Activated CD4-positive, alpha-beta T cell treated with anti-CD3 and anti-CD28 coated beads, Interleukin-2, Interleukin-6, amounts not matched to agents 100 ng/mL and 50 ng/mL, durations not matched to agents 16 hours and 8 hours (primary cell): ENCODE results near the gene NAXD.
A peak's percentile ranks its signal among the peaks of the same experiment; 100 is the strongest.
"Not testable (repeated sequence)": the region's sequence is repeated elsewhere in the genome, so short reads cannot be mapped to it uniquely, and the experiment has no call there.

Source experiments
- DNase-seq: peaks from one replicate; pipeline ENCODE4 v3.0.0-alpha.2; 2020

Gene NAXD

DNA sequence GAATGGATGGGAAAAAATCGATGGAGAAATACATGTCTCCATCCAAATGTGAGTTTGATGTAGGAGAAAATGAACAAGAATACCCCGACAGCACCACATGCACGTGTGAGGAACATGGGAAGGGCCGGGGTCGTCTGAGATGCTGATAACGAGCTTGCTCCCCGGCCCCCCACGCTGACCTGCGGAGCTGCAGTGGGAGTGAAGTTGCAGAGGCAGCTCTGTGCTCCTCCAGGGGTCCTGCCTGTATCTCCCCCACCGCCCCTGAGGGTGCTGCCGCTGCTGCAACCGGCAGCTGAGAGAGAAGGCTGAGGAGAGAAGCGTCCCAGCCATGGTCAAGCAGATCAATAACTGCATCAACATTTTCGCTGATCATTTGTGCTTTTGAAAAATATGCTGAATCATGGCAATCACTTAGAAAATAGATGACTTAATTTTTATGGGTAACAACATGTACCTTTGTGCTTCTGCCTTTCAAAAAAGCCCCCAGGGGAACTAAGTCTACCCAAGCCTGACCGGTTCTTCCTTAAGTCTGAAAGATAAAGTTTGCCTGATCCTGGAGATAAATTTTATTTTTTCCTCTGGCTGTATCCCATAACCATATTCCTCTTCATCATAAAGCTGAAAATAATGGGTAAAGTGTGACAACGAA lies 18.2 kb upstream of the NAXD start:
- DNase-seq = no peak

DNA sequence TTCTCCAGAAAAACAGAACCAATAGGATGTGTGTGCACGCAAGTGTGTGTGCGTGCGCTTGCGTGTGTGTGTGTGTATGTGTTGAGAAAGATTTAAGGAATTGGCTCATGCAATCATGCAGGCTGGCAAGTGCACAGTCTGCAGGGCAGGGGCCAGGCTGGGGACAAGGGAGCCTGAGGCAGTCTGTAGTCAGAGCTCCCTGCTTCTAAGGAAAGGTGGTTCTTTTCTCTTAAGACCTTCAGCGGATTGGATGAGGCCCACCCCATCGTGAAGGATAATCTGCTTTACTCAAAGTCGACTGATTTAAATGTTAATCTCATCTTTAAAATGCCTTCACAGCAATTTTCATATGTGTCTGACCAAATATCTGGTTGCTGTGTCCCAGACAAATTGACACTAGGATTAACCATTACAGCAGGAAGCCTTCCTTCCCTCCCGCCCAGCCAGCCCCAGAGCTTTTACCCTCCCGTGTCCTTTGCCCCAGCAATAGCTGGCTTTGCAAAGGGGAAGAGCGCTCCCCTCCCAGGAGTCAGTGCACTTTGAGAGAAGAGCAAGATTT lies 15.0 kb upstream of the NAXD start:
- no peak for DNase-seq

DNA sequence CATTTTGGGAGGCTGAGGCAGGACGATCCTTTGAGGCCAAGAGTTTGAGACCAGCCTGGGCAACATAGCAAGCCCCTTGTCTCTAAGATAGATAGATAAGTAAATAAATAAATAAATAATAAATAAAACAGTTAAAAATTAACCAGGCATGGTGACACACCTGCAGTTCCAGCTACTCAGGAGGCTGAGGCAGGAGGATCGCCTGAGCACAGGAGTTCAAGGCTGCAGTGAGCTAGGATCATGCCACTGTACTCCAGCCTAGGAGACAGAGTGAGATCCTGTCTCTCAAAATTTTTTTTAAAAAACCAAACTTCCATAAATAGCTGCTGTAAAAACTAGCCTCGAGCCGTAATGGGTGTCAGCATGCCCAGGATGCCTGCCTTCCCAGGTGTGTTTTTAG lies 14.4 kb upstream of the NAXD start:
- DNase-seq = no peak

DNA sequence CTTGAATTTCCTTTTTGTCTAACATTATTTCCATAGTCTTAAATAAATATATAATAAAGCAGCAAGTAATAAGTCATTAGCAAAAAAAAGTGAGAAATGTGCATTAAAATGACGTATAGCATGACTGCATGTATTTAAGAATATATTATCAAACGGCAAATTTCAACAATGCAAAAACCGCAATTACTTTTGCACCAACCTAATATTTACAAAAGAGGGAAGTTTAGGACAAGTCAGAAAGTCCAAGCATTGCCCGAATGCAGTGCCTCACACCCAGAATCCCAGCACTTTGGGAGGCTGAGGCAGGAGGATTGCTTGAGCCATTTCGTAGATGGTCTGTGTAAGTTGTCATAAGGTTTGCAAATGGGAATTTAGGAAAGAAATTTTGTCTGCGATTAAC lies 10.2 kb upstream of the NAXD start:
- DNase-seq = no peak

DNA sequence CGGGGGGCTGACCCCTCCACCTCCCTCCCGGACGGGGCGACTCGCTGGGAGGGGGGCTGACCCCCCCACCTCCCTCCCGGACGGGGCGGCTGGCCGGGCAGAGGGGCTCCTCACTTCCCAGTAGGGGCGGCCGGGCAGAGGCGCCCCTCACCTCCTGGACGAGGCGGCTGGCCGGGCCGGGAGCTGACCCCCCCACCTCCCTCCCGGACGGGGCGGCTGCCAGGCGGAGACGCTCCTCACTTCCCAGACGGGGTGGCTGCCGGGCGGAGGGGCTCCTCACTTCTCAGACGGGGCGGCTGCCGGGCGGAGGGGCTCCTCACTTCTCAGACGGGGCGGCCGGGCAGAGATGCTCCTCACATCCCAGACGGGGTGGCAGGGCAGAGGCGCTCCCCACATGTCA lies 9.1 kb upstream of the NAXD start:
- DNase-seq = not testable (repeated sequence)

DNA sequence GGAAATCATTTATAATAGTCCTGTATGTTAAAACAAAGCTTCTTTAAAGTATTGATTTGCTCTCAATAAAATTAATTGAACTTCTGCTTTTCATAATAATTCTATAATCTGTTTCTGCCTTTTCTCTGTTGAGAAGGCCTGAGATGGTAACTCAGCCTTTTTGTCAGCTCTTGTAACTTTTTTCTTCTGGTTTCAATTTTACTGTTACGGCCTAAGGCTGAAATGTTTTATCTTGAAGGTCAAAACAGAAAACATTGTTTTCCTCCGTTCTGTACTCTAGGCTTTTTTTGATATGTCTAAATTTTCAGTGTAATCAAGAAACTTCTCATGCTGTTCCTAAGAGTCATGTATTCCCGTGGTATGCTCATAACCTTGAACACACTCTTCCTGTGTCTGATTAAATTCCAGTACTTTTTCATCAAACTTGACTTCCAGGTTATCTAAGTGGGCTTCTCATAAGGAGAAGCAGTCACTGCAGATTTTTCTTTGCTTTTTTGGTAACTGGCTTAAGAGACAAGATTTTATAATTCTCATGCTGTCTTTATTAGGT lies 7.6 kb upstream of the NAXD start:
- DNase-seq = no peak

DNA sequence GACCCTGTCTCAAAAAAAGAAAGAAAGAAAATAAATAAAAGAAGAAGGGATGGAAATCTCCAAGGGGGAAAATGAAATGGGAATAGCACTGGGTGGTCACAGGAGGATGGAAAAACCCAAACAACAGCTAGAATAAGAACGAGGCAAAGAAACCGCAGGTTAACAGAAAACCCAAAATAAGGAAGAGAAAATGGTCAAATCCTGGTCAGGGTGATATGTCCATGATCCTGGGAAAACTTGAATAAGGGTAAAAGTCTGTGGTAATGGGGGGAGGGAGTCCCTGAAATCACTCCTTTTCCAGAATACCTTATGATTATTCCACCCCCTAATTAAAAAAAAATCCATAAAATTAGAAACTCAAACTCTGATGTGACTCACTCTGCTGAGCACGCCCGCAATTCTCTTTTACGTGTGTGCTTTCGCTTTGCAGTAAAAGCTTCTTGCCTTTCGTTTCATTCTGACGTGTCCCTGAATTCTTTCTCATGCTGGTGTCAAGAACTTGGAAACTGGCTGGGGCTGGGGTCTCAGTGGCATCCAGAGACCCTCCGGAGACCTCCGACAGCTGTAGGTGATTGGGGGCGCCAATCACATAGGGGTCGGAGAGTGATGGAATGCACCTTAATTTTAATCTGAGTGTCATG lies 4.3 kb upstream of the NAXD start:
- peak; percentile 71 for DNase-seq

DNA sequence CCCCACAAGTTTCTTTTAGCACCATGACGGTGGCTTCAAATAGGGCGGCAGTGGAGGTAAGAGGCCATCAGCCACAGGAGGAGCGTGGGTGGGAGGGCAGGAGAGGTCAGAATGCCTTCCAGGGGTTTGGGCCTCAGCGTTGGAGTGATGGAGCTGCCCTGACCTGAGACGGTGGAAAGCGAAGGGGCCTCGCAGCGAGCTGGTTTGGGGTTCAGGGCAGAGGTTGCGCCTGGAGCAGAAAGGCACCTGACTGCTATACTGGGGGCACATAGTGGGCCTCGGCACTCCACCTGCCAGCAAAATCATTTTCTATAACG lies 382 bp upstream of the NAXD start:
- DNase-seq = no peak

DNA sequence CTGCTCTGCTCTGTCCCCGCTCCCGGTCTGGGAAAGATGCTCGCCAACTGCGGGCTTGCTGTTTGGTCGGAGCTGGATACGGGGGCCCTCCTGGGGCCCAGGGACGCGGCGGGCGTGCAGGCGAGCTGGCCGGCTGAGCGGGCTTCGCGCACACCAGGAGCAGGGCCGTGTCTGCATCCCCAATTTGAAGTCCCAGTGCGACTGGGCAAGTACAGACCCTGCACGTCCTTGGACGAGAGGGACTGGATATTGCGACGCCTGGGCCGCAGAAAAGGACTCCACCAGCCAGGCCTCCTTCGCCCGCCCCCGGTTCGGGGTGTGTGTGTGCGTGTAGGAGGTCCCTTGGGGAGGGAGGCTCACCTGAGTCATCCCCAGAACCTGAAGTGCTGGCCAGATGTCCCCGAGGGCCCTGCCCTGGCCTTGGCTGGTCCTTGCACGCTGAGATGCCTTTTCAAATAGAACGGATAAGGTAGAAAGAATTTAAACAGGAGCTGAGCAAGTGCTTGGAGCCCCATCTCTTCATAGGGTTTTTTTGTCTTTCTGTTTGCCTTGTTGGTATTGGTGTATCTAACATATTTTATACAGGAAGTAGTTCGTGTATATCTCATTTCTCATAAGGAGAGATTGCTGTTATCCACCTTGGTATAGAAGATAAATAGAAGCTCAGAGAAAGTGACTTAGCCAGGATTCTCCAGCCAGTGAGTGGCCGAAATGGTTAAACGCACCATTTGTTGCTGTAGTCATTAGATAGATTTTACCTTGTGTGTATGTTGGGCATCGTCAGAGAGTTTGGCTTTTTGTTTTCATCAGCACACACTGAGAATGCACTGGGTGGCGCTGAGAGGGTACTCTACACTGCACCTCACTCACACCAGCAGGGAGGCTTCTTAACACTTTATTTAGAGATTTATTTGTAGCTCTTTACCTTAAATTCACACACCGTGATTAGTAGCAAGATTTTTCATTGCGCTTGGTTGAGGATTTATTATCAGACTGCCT lies 1.1 kb downstream of the NAXD start:
- peak; percentile 37 for DNase-seq

DNA sequence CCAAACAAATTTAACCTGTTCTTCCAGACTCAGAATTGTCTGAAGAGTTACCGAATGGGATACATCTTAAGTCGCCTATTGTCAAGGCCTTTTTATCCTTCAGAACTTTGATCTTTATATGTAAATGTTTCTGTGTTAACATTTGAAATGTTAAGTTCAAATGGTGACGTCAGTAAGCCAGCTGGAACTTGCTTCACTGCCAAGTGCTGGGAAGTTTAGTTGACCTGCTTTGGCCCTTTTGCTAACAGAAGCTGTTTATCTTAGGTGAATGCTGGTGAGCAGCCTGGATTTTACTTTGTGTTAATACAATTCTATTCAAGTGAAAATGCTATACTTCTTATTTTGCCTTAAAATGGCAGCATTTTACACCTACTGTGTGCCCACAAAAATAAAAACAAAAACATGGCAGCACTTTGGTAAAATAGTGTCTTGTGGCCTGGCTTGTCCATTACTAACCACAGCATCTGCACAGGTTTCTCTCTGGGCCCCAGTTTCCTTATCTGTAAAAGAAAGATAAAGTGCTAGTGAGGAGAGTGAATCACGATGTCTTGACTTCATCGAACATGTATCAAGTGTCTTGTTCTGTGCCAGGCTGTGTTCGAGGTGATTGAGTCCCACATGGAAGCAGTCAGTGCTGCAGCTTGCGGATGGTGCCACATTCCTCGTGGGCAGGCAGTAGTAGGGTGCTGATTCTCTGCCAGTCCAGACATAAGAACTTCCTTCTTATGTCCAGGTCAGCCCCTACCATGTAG lies 2.2 kb downstream of the NAXD start:
- DNase-seq = no peak

DNA sequence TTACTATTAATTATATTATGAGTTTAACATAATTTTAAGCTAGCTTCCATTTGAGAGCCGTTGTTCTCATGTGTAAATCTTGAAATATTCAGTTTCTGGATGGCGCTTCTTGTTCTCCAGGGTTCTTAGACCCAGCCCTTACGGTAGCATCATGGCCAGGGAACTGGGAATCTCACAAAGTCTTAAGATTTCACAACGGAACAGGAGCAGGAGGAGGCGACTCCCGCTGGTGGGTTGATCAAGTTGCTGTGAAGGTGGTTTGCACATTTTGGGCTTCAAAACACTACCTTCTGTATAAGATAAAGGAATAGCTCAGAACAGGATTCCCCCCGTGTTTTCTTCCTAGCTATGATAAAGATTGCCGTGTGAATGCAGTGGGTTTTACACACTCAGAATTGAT lies 2.8 kb downstream of the NAXD start:
- DNase-seq = no peak

DNA sequence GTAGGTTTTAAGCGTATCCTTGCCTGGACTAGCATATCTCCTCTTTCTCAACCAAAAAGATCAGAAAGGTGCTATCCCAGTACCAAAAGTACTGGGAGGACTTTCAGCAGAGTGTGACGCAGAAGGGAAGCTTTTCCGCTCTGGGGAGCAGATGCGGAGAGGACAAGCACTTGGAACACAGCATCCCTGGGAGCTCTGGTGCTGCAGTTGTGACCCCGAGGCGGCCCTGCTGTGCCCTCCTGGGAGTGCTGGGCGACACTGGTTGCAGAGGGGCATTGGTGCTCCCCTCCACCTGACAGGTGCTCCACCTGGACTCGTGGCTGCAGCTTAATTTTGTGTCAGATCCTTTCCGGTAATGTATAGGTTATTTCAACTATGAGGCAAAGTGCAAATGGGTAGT lies 3.4 kb downstream of the NAXD start:
- no peak for DNase-seq

DNA sequence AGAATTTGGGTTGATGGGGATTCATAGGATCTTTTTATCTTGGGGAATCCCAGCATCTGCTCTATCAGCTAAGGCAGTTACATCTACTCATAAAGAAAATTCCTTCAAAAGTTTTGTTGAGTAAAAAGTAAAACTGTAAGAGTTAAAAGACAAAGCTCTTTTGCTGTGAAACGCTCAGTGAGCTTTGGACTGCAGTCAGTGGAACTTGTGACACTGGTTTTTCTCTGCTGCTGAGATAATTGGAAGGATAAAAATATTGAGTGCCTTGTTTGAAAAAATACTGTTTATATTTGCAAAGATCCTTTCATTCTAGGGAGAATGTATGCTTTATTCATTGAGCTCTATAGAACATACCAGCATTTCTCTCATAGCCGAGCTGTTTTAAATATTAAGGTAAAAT lies 5.3 kb downstream of the NAXD start:
- DNase-seq = no peak

DNA sequence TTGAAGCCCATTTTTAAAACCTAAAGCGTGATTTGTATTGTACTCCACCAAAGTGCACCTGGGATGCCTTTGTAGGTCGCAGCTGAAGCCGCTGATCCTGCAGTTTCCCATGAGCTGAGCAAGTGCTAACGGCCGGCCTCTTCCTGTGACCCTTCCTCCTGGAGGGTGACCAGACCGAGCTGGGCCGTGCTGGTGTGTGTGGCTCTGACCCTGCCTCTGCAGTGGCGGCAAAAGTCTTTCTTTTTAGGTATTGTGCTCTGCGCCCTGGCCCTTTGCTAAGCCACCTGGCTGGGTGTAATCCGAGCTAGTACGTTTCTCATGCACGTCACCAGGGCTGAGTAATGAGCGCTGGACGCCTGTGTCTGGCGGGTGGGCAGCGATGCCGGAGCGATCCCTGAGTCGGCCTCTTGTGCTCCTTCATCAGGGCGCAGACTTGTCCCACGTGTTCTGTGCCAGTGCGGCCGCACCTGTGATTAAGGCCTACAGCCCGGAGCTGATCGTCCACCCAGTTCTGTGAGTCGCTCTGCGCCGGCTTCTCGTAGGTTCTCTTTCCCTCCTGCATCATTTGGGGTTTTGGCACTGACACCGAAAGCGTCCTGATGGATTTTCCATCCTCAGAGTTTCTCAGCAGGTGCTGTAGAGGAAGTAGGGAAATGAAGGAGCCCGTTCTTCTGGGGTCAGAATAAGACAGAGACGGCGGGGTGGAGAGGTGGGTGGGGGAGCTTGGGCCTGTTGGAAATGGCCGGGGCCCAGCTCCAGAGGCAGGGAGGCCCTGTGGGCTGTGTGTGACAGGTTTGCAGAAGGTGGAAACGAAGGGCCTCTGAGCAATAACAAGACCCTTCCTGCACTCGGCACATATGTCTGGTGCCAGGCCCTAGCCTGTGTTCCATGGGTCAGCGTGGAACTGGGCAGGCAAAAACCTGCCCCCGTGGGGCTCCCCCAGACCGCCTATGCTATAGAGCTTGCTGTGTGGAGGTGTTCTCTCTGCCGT lies 9.7 kb downstream of the NAXD start:
- DNase-seq = no peak

DNA sequence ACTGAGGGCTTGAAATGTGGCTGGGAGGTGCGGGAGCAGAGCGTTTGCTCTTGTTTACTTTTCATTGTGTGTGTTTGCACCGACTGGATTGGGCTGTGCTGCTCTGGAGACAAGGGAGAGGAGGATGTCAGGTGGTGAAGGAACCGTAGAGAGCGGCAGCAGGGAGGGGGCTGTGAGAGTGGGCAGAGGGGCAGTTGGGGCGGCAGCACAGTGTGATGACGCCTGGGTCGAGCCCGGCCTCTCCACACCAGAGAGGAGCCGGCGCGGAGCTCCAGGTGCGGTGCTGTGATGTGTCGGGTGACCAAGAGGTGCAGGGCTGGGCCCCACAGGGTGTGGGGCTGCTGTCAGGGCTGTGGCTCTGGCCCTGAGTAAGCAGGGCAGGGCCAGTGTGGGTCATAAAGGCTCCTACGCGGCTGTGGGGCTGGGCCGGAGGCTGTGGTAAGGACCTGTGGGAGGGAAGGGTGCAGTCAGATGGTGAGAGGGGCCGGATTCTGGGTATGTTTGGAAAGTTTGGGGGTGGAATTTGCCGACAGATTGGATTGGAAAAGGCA lies 10.5 kb downstream of the NAXD start:
- DNase-seq = no peak

DNA sequence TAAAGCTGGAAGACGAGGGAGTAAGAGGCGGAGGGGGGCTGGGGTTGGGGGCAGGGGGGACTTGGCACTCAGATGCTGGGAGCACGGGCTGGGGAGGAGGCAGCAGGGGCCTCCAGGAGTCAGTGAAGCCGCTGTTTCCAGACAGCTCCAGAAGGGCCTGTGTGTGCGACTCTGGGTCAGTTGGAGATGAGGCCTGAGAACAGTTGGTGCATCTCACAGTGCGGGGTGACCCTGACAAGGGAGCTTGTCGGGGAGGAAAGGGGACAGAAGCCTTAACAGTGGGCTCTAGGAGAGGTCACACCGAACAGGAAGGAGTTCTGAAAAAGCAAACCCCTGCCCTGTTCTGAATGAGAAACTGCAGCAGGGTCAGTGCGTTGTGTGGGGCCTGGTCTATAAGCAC lies 11.2 kb downstream of the NAXD start:
- DNase-seq = no peak

DNA sequence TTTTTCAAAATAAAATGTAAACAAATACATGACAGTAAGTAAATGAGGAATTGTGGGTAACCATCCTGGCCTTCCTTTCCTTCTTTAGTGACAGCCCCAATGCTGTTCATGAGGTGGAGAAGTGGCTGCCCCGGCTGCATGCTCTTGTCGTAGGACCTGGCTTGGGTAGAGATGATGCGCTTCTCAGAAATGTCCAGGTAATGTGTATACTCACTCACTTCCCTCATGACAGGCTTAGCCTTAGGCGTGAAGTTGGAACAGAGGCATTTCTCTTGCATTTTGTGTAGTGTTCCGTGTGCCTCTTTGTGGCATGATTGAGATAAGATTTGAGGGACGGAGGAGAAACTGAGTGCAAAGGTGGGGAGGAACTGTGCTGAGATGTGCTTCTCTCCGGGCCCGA lies 12.0 kb downstream of the NAXD start:
- no peak for DNase-seq

DNA sequence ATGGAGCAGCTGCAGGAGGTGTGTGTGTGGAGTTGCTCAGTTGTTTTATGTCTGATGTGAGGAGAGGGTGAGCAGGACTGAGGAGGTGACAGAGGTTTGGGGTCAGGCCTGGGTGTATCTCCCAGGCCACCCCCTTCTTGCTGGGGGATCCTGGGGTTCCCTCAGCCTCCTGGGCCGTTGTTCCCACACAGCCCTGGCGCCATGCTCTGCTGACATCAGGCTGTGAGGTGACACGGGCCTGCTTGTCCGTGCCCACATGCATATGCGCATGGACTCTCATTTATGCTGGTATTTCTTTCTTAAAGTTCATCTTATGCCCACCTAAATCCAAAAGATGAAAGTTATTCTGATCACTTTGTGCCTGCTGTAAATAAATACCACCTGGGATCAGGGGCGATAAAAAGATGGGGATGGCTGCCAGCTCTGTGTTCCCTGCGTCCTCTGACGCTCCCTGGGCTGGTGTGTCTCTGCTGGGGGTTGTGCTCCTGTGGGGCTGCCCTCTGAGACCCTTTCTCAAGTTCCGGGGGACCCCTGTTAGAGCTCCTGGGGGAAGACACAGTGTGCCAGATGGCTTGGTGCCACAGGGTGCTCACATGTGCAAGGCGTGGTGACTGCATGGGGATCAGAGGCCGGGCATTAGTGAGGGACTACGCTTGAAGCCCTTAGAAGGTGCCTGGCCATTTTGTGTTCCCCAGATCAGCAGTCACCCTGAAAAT lies 12.6 kb downstream of the NAXD start:
- DNase-seq = no peak

DNA sequence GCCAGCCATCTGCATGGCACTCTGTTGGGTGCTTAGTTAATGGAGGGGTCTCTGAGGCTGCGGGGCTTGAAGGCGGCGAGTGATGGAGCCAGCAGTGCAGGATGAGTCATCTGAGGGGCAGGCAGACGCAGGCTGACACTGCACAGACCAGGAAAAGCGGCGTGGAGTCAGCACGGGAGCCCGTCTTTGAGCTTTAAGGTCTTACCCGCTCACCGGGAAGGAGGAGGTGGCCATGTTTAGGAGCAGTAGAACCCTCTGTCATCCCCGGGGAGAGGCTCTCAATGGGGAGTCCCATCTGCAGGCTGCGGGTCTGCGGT lies 13.1 kb downstream of the NAXD start:
- DNase-seq = no peak

DNA sequence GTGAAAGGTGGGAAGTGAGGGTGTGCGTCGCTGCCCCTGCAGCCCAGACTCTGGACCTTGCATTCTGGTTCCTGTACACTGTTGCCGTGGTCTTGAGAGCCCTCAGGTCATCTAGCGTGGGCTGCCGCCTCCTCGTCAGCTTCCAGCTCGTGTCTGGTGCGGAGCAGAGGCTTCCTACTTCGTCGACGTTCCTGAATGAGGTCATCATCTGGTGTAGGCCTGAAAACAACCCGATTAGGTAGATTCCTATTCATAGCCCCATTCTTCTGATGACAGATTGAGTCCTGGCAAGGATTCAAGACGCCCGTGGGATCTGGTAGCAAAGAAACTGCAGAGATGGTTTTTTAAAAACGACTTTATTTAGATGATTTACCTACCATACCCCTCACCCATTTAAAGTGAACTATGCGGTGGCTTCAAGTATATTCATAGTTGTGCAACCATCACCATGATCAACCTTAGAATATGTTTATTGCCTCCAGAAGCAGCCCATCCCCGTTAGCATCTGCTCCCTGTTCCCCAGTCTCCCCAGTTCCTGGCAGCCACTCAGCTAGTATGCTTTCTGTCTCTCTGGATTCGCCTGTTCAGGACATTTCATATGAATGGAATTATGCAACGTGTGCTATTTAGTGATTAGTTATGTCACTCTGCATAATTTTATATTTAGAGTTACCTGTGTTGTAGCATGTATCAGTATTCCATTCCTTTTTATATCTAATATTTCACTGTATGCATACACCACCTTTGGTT lies 13.8 kb downstream of the NAXD start:
- no peak for DNase-seq
